ENCODE data around the gene ANKRD60.
A peak's percentile ranks its signal among the peaks of the same experiment; 100 is the strongest.

ANKRD60 gene, protein sequence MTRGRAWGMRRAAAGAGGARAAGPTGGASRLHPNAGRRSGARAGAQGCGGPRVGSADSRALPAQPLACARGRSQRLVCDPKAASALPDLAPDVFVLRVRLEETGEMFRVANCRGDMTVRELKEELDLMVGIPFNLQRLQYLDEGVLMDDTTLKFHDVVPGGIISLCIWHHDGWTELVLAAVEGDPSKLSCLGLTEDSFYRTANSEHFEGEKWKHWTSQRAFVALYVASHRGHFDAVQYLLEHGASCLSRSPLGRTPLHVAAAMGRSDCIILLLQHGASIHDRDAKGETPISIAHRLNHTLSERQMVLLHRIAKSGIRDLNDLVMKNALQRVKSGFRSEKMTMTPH

DNA sequence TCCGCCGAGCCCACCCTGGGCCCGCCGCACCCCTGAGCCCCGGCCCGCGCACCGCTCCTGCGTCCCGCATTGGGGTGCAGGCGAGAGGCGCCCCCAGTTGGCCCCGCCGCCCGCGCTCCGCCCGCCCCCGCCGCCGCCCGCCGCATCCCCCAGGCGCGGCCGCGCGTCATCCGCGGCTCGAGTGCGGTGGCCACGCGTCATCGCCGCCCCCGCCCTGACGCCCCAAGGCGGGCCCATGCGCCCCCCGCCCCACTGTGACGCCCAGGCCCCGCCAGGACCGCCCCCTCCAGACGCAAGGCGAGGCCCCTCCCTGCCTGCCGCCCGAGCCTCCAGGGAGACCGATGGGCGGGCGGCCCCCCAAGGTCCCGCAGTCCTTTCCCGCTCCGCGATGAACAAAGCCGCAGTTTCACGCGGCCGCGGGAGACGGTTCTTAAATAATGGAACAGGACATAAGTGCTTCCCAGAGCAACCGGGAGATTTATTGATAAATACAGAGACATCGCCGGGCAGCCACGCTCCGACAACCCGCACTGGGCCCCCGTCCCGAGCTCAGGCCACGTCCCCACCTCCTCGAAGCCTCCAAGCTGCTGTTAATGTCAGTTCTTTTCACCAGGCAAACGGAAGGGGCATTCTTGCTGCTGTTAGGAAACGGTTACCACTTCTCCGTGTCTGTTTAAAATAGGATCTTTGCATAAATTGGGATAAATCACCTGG, at the start of gene ANKRD60:
ANKRD60 (minus strand) TSS at position 170 of the 714 bp plus-strand sequence; CDS start at position 170, 0 bp downstream.
- peak; percentile 58 for DNase-seq (ENCODE audit: low read depth)

DNA sequence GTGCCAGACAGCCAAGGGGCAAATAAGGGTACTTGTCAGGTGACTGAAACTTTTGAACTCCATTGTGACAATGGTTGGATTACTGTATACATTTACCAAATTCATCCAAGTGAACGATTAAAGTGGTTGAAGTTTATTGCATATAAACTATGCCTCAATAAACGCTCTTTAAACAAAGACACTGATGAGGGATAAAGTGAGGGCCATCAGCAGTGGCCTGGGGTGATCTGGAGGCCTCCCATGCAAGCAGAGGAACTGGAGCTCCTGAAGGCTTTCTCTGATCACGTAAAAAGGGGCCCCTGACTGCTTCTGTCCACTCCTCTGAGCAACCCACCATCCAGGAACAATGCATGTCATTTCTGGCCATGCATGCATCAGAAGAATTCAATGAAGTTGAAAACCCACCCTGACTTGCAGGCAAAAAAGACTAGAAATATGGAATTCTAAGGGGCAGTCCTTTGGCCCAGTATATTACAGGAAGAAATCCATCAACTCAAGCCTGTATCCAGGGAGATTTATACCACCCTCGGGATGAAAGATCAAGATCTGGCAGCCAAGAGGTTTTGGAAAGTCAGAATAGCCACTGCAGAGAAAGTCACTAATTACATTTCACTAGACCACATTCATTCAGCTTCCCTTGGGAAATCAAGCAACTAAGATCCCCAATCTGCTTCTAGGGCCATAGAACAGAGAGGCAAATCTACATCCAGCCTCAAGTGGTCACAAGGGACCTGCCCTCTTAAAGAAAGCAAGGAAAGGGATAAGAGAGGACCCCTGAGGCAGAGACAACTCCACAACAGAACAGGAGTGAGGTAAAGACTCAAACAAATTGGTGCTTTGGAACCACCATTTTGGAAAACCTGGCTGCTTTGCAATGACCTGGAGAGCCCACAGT, 49.4 kb upstream of the ANKRD60 start:
- DNase-seq (ENCODE audit: low read depth) = no peak

GRCh38 chr20:58277107-58277506, 48.7 kb upstream of the ANKRD60 start:
- DNase-seq (ENCODE audit: low read depth) = no peak

- DNase-seq (ENCODE audit: low read depth) = no peak
Measured at GRCh38 chr20:58274384-58274783, 45.9 kb upstream of the ANKRD60 start.

GRCh38 chr20:58271606-58272351, 43.3 kb upstream of the ANKRD60 start:
- DNase-seq (ENCODE audit: low read depth) = peak; percentile 32

- DNase-seq (ENCODE audit: low read depth) = peak; percentile 36
Measured at GRCh38 chr20:58268936-58269619, 40.6 kb upstream of the ANKRD60 start.

DNA sequence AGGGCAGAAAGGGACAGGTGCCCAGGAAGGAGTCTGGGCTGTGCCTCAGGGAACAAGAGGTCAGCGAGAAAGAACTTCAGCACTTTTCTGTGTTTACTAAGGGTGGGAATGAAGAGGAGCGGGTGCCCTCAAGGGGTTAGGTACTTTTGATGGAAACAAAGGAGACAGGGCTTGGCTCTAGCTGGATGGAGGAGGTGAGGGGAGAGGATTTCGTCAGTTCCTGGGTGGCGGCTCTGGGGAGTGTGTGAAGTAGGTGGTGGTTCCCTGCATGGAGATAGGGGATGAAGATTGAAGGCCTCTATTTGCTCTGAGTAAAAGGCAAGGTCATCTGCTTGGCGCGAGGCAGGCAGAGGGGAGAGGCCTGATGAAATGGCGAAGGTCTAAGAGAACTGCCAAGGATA, 40.0 kb upstream of the ANKRD60 start:
- no peak for DNase-seq (ENCODE audit: low read depth)

DNA sequence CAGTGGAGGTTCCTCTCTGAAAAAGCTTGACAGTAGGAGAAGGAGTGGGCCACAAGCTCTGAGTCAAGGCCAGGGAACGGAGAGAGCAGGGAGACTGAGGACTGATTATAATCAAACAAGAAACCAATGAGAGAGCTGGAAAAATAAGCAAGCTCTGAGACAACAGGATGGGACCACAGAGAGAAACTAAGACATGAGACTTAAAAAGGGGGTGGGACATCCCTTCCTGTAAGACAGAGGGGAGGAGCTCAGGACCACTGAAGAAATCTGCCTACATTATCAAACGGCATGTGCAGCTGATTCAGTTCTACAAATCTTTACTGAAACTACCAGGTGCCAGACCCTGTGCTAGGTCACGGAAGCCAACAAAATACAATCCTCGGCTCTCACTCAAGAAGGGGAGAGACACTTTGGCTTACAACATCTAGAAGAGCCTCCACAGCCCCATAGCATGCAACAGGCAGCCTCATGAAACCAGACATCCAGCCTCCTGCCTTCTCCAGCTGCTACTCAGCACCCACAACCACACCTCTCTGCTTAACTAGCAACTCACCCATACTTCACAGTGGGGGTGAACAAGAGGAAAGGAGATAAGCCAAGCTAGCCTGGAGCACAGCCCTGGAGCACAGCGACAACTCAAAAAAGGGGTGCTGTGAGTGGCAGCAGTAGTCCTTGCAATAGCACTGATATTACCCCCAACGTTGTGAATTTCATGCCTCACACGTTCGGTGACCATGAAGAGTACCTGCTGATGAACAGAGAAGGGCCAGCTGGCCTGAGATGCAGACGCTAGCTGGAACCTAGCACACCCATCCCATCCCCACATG, 39.1 kb upstream of the ANKRD60 start:
- no peak for DNase-seq (ENCODE audit: low read depth)

DNA sequence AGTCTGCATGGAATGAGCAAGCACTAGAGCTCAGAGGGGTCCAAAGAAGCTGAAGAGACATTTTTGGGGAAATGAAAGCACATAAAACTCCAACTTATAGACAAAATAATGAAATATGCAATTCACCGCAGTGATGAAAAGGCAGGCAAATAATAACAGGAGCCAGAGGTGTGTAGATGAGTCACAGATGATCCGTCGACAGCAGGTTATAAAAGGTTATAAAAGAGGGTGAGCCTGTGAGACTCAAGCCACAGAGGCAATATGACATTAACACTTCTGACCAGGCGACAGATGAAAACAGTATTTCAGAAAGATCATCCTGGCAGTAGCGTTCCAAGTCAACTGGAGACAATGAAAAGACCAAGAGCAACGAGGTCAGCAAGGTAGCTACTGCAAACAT, 35.8 kb upstream of the ANKRD60 start:
- DNase-seq (ENCODE audit: low read depth) = no peak

DNA sequence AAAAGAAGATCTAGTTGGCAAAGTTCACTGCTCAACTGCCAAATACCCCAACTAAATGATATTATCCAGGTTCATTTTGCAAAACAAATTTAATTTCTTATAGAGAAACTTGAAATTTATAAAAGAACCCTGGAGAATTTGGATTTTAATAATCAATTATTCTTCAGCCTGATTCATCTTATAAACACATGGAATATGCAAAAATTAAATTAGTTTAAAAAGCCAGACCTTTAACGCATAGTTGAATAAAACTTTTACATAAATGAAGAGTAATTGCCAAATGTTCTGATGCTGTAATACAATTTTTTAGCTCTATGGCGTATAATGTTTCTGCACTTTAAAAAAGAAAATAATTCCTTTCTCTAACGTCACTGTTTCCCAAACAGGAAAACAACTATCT, 33.2 kb upstream of the ANKRD60 start:
- DNase-seq (ENCODE audit: low read depth) = no peak

DNA sequence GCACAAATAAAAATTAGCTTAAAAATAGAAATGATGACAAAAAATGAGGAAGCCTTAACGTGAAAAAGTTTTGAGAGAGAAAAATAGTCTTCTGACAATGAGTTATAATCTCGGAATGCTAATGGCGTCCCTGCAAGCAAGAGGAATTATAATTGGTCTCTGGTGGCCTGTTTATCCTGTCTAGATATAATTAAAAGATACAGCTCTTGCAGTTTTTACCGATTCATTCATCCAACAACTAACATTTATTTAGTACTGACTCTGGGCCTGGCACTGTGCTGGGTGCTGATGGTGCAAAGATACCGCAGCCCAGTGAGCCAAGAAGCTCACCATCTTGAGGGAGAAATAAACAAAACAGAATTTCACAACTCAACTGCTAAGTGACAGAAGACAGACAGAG, 31.6 kb upstream of the ANKRD60 start:
- no peak for DNase-seq (ENCODE audit: low read depth)

DNA sequence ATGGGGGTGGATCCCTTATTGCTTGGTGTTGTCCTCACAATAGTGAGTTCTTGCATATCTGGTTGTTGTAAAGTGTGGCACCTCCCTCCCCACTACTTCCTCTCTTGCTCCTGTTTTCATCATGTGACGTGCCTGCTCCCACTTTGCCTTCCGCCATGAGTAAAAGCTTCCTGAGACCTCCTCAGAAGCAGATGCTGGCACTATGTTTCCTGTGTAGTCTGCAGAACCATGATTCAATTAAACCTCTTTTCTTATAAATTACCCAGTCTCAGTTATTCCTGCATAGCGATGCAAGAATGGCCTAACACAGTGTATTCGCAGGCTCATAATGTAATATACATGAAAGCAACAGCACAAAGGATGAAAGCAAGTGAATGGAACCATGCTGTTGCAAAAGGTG, 28.4 kb upstream of the ANKRD60 start:
- DNase-seq (ENCODE audit: low read depth) = no peak

GRCh38 chr20:58256307-58256706, 27.9 kb upstream of the ANKRD60 start:
- no peak for DNase-seq (ENCODE audit: low read depth)

DNA sequence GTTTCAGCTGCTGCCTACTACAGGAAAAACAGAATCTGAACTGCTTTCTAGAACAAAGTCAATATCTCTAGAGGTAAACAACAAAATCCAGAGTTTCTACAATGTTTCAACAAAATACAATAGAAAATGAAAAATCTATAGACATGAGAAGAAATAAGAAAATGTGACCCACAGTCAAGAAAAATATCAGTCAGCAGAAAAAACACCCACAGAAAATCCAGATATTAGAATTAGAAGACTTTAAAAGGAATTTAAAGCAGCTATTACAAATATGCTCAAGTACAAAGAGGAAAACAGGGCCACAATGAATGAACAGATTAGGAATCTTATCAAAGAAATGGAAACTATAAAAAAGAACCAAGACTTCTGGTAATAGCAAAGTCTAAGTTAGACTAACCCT, 26.4 kb upstream of the ANKRD60 start:
- DNase-seq (ENCODE audit: low read depth) = no peak

DNA sequence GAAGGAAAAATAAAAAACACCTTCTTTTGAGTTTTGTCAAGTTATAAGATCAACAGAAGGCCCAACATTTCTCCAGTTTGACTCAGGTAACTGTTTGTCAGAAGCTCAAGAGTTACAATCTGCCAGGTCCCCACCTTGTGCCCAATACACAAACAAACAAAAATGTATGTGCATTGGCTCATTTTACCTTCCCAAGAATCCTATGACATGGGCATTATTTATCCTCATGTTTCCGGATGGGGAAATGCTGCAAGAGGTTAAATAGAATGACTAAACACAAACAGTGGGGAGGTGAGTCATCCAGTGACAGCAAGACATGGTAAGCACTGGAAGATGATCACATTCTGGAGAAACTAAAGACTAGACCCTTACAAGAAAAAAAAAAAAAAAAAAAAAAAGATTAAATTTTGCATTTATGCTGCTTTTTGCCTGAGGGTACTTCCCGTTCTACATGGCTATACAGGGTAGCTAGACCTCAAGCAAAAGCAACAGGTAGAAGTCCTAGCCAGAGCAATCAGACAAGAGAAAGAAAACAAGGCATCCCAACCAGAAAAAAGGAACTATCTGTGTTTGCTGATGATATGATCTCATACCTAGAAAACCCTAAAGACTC, 23.6 kb upstream of the ANKRD60 start:
- DNase-seq (ENCODE audit: low read depth) = peak; percentile 97

GRCh38 chr20:58251348-58251978, 23.0 kb upstream of the ANKRD60 start:
- DNase-seq (ENCODE audit: low read depth) = no peak

GRCh38 chr20:58246346-58246745, 17.9 kb upstream of the ANKRD60 start:
- DNase-seq (ENCODE audit: low read depth) = peak; percentile 54

DNA sequence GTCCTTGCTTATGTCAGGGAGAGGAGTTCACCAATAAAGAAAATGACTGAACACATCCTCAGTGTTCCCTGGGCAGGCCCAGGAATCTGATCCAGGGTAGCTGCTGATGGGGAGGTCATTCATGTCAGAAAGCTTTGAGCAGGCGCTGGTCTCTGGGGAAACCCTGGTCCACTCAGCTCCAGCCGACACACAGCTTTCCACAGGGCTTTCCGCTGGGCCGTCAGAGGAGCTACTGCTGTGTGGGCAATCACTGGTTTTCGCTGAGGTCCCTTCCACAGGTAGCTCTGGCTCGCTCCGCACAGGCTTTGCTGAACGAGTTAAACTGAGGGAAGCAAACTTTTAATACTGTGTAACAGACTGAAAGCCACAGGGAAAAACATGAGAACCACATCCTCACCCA, 17.5 kb upstream of the ANKRD60 start:
- no peak for DNase-seq (ENCODE audit: low read depth)

GRCh38 chr20:58245181-58245891, 16.9 kb upstream of the ANKRD60 start:
- no peak for DNase-seq (ENCODE audit: low read depth)

Data from iris pigment epithelial cell (primary cell).